ENCODE data around the gene SH3BP5L.

SH3BP5L gene

DNA sequence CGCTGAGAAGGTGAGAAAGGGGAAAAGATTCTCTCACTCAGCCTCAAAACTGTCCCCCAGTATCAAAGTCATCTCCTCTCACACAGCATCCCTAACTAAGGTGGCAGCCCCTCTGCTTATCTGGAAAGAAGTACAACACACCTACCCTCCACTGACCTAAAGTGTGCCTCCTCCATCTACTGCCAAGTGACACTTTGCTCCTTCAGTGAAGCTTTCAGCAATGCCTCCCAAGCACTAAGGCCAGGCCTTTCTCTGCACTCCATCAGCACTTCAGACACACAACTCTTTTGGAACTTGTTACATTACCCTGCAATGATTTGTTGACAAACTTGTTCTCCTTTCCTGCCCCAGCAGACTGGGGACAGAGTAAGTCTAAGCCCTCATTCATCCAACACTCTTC is 1.4 kb downstream of the SH3BP5L start:
- TF ChIP-seq CTCF (IDR thresholded peaks at IDR 0.05; ENCODE audit: low read depth, low read length), result no peak
- no peak for DNase-seq (ENCODE audit: extremely low read depth, low read depth)

GRCh38 chr1:248823517-248824001 is 2.2 kb downstream of the SH3BP5L start:
- TF ChIP-seq CTCF (IDR thresholded peaks at IDR 0.05; ENCODE audit: low read depth, low read length), result no peak
- no peak for DNase-seq (ENCODE audit: extremely low read depth, low read depth)

GRCh38 chr1:248822148-248823032 is 3.3 kb downstream of the SH3BP5L start:
- no peak for DNase-seq (ENCODE audit: extremely low read depth, low read depth)
- TF ChIP-seq CTCF (IDR thresholded peaks at IDR 0.05; ENCODE audit: low read depth, low read length), result no peak

DNA sequence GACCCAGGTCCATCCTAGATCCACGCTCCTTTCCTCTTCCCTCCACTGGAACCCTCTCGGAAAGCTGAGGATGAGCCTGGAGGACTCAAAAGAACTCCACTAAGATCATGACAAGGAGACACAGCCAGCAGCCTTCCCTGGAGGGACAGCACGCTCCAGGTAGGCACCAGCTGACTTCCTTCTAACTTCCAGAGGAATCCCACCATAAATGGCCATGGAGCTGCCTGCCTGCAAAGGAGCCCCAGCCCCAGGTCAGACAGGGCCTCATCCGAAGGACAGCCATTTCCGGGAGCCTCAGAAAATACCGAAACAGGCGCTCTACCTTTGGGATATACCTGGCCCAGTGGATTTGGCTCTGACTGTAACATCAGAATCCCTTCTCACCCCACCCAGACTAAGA is 4.1 kb downstream of the SH3BP5L start:
- DNase-seq (ENCODE audit: extremely low read depth, low read depth), result no peak
- TF ChIP-seq CTCF (IDR thresholded peaks at IDR 0.05; ENCODE audit: low read depth, low read length), result no peak

- no peak for TF ChIP-seq CTCF (IDR thresholded peaks at IDR 0.05; ENCODE audit: low read depth, low read length)
These were observed 4.6 kb downstream of the SH3BP5L start for GRCh38 chr1:248821101-248821500.

DNA sequence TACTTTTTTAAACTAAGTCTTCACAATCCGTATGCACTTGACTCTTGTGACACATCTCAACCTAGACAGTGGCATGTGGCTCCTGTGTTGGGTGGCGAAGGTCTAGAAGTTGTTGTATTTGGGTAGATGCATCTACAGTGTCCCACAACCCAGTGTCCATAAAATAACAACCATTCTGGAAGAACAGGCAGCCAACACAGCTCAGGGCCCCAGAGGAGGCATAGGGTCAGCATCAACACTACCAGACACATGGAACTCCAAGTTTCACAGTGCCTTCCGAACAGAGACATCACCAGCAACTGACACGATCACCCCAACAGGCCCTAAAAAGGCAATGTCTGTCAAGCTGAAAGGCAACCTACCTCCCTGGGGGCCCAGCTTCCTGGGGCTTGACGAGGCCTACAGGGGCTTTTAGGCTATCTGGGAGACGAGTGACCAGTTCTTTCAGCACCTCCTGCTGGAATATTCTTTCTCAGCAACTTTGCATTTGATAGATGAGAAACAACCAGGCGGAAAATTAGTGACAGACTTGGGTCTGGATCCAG is 5.6 kb downstream of the SH3BP5L start:
- DNase-seq (ENCODE audit: extremely low read depth, low read depth), result no peak
- no peak for TF ChIP-seq CTCF (IDR thresholded peaks at IDR 0.05; ENCODE audit: low read depth, low read length)

More at GRCh38 chr1:248821101-248821500, 4.6 kb downstream of the SH3BP5L start:
- no peak for DNase-seq (ENCODE audit: extremely low read depth, low read depth)

All from AG09319 (cell line).